Ascending aorta (tissue), 2 donors: ENCODE results near the gene OGA. TPM values are rescaled to one million over a fixed set of nuclear protein-coding genes. Genes with fewer than 3 reads are reported as not detected.

ENCODE experiments used
- DNase-seq, 2 donors: peaks; one replicate each; pipeline ENCODE4 v3.0.0-alpha.2; 2019; ENCODE audit warnings: low spot score in 2 of 2
- H3K27ac ChIP-seq, 2 donors: fragments of 200-600 bp; sonication (generic); one replicate each; pipeline ENCODE4 v1.5.1; 2016 to 2017; ENCODE audit warnings: mild to moderate bottlenecking in 1 of 2
- H3K27me3 ChIP-seq: fragments of 200-600 bp; sonication (generic); one replicate; pipeline ENCODE4 v1.5.1; 2017
- H3K36me3 ChIP-seq, 2 donors: fragments of 200-600 bp; sonication (generic); one replicate each; pipeline ENCODE4 v1.5.1; 2016
- H3K4me1 ChIP-seq, 2 donors: fragments of 200-600 bp; sonication (generic); one replicate each; pipeline ENCODE4 v1.5.1; 2016 to 2017; ENCODE audit warnings: mild to moderate bottlenecking in 1 of 2
- H3K4me3 ChIP-seq, 2 donors: fragments of 200-600 bp; sonication (generic); one replicate each; pipeline ENCODE4 v1.5.1; 2016 to 2017; ENCODE audit warnings: mild to moderate bottlenecking in 1 of 2
- H3K9me3 ChIP-seq, 2 donors: fragments of 200-600 bp; sonication (generic); one replicate each; pipeline ENCODE4 v1.5.1; 2016
- intact Hi-C: fragments of 100-400 bp; cut with DNase I; formaldehyde crosslinking; loops from one replicate; pipeline ENCODE4 v1.15.1; 2023
- total RNA-seq: library from RNA; depleted of rRNA; stranded (reverse); fragments of >200 nt; gene quantifications from one replicate; pipeline ENCODE4 v1.1.0, GENCODE V29; 2016
- TF ChIP-seq, protein P1 (sequence below), 3 experiments: fragments of 200-600 bp in 2 of 3; fragments of 450-650 bp in 1 of 3; sonication (generic) in 2 of 3; IDR thresholded peaks; one replicate each; pipeline ENCODE4 v1.5.1; 2016 to 2019; ENCODE audit warnings: antibody characterized with exemption in 3 of 3, mild to moderate bottlenecking in 1 of 3, moderate library complexity in 1 of 3

The OGA gene
- total RNA-seq, 1 donor from 2014 or later = 66.8 TPM

DNA sequence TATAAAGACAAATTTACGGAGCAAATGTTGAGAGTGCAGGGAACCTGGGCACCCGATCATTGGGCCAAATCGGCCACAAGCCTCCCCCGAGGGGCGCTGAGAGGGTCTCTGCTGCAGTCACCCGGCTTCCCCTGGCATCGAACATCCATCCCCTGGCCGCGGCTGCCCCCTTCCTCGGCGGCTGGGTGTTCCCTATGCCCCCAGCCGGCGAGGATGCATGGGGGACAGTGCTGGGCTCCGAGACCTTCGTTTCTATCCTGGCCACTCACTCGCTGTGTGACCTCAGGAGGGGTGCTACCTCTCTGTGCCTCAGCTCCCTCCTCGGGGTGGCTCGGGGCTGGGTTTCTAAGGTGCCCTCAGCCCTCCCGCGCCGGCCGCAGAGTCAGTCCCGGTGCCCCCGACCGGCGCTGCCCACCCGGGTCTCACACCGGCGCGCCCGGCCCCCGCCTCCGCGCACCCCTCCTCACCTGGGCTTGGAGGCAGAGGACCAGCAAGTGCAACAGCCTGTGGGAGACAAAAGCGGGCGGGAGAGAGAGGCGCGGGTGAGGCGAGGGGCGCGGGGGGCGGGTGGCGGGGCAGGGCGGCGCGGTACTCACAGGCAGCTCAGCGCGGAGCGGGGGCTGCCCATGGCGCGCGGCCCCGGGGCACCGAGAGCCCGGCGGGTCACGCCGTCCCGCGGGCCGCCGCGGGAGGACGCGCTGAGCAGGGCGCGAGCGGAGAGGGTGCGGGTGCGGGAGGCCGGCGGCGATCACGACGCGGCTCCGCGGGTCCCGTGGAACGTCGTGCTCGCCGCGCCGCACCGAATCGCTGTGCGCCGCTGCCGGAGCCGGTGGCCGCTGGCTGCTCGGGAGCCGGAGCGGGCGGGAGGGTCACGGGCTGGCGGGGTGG is 42.7 kb downstream of the OGA start, which contains the start of gene FGF8:
Gene FGF8, minus strand, starts transcription at position 842 of the 888 bp plus-strand sequence. Its CDS starts 214 bp downstream, at position 628.
- Histone ChIP-seq H3K9me3 (no peaks in the 10 kb centered on the region), H3K27ac (no peak within 1 kb of the TSS), H3K4me1 (peaks cover 21 to 23% of the 10 kb centered on the region in 2 donors), H3K4me3 (peak within 1 kb of the TSS; percentile 36 to 44), H3K36me3 (no peaks in the 10 kb centered on the region), H3K27me3 (peaks cover 22% of the 10 kb centered on the region)
- TF ChIP-seq, protein P1, sequence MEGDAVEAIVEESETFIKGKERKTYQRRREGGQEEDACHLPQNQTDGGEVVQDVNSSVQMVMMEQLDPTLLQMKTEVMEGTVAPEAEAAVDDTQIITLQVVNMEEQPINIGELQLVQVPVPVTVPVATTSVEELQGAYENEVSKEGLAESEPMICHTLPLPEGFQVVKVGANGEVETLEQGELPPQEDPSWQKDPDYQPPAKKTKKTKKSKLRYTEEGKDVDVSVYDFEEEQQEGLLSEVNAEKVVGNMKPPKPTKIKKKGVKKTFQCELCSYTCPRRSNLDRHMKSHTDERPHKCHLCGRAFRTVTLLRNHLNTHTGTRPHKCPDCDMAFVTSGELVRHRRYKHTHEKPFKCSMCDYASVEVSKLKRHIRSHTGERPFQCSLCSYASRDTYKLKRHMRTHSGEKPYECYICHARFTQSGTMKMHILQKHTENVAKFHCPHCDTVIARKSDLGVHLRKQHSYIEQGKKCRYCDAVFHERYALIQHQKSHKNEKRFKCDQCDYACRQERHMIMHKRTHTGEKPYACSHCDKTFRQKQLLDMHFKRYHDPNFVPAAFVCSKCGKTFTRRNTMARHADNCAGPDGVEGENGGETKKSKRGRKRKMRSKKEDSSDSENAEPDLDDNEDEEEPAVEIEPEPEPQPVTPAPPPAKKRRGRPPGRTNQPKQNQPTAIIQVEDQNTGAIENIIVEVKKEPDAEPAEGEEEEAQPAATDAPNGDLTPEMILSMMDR (IDR thresholded peaks at IDR 0.05) = no peak
- intact Hi-C loops = no loop called here
- DNase-seq = no peak

DNA sequence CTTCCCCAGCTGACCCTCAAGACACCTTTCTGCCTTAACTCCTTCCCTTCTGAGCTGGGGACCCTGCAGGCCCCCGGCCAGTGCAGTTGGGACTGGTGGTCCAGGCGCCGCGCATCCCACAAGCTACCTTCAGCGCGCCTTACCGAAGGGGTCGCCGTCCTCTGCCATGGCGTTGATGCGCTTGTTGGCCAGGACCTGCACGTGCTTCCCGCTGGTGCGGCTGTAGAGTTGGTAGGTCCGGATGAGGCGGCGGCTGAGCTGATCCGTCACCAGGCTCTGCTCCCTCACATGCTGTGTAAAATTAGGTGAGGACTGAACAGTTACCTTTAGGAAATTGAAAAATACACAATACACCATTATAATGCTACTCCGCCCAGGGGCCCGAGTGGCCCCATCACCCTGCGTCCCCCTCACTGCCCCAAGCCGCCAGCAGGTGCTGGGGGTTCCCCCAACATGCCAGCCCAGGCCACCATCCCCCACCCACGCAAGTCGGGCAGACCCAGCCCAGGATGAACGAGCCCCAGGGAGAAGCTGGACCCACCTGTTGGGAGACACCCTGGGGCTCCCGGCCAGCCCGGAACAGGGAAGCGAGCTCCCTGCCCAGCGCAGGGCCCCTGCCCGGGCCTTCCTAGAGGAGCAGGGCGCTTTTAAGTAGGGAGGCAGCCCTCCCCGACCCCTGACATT is 43.5 kb downstream of the OGA start:
- DNase-seq = no peak

DNA sequence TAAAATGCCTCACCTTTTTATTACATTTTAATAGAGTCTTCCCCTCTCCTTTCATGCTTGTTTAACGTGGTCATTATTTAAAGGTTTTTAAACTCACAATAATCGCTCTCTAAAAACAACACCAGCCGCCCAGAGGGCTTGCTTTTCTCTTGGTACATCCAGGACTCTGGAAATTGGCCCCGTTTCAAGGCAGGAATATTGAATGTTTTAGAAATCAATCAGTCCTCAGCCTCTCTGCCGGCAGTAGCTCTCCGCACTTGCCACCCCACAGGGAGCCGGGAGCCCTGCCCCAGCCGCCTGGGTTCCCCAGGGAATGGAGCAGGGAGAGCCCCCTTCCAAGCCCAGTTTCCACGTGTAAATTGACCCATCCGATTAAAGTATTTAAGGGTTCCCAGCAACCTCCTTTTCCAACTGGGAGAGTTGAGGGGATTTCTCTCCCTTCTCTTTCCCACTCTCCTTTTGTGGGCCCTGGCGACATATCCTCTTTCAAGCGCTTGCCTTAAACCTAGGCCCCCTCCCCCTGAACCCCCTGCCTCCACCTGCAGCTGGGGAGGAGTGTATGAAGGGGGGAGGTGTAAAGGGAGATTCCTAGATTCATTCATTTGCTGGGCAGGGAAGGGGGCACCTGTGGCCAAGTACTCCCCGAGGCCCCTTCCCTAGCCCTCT is 44.2 kb downstream of the OGA start:
- Histone ChIP-seq H3K9me3 (no peaks in the 10 kb centered on the region), H3K27me3 (peaks cover 22% of the 10 kb centered on the region), H3K36me3 (no peaks in the 10 kb centered on the region), H3K4me1 (peaks cover 10 to 12% of the 10 kb centered on the region in 2 donors), H3K27ac (no peak overlapping the region), H3K4me3 (no peak overlapping the region)
- no peak for DNase-seq
- TF ChIP-seq, protein P1 (IDR thresholded peaks at IDR 0.05) = no peak
- intact Hi-C loops = no loop called here

More for the DNA sequence above, 43.5 kb downstream of the OGA start:
- H3K36me3 ChIP-seq = no peaks in the 10 kb centered on the region
- H3K27ac ChIP-seq = no peak overlapping the region
- TF ChIP-seq, protein P1 (IDR thresholded peaks at IDR 0.05) = no peak
- no peak overlapping the region for H3K4me3 ChIP-seq
- peaks cover 22% of the 10 kb centered on the region for H3K27me3 ChIP-seq
- peaks cover 17 to 18% of the 10 kb centered on the region in 2 donors for H3K4me1 ChIP-seq
- no peaks in the 10 kb centered on the region for H3K9me3 ChIP-seq
- intact Hi-C loops = no loop called here

DNA sequence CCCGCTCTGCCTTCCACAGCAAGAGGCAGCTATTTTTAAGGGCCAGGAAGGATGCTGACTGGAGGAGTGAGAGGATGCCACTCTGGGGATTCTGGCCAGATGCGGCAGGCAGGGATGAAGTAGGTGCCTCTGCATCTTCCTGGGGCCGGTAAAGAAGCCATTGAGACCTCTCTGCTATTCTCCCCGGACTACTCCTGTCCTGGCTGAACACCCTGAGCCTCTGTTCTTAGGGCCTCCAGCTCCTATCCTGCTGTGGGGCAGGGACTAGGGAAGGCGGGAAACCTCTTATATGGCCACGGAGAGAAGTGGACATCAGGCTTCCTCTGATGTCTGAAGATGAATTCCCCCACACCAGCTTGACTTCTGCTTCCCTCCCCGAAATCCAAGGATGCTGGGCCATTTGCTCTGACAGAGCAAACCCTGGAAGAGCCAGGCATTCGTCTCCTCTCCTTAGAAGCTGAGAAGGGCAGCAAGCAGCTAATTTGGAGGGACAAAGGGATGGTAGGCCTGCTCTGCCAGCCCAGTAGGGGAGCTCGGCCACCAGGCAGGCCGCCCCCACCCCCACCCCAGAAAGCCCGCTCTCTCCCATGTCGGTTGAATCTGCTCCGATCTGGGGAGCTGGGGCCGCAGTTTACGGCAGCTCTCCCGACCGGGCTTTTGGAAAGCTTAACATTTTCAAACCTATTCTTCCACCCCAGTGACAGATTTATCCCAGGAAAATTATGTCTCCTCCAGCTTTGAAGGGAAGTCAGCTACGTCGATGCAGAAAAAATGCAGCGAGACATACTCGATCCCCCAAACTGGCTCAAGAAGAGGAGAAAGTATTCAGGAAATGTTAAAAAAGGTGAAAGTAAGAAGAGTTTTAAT is 45.1 kb downstream of the OGA start:
- intact Hi-C loops = no loop called here
- H3K4me3 ChIP-seq = no peak overlapping the region
- TF ChIP-seq, protein P1 (IDR thresholded peaks at IDR 0.05) = no peak
- DNase-seq = no peak
- peaks cover 10 to 12% of the 10 kb centered on the region in 2 donors for H3K4me1 ChIP-seq
- no peaks in the 10 kb centered on the region for H3K36me3 ChIP-seq
- no peaks in the 10 kb centered on the region for H3K9me3 ChIP-seq
- H3K27ac ChIP-seq = no peak overlapping the region
- H3K27me3 ChIP-seq = peaks cover 22% of the 10 kb centered on the region
